Hepatocyte (in vitro differentiated cells): ENCODE results near the gene AXIN1. TPM values are rescaled to one million over a fixed set of nuclear protein-coding genes. Genes with fewer than 3 reads are reported as not detected.
"Not testable (repeated sequence)": the region's sequence is repeated elsewhere in the genome, so short reads cannot be mapped to it uniquely, and the experiment has no call there.

Experiments
- DNase-seq: peaks from one replicate; pipeline ENCODE4 v3.0.0-alpha.2; 2016; ENCODE audit warnings: low spot score
- H2AFZ ChIP-seq: fragments of 200-600 bp; sonication (generic); 2 replicates; pipeline ENCODE4 v1.6.0; 2016; ENCODE audit warnings: antibody characterized with exemption, mild to moderate bottlenecking
- H3K27ac ChIP-seq: fragments of 200-600 bp; sonication (generic); 2 replicates; pipeline ENCODE4 v1.5.1; 2016; ENCODE audit warnings: mild to moderate bottlenecking
- H3K27me3 ChIP-seq: fragments of 200-600 bp; sonication (generic); 2 replicates; pipeline ENCODE4 v1.6.1; 2016
- H3K36me3 ChIP-seq: fragments of 200-600 bp; sonication (generic); replicated peaks from 2 replicates; pipeline ENCODE4 v1.5.1; 2016; ENCODE audit warnings: low read depth; ENCODE audit not compliant: insufficient read depth
- H3K4me1 ChIP-seq: fragments of 200-600 bp; sonication (generic); 2 replicates; pipeline ENCODE4 v1.5.1; 2016; ENCODE audit warnings: mild to moderate bottlenecking, moderate library complexity; ENCODE audit not compliant: insufficient read depth
- H3K4me2 ChIP-seq: fragments of 200-600 bp; sonication (generic); 2 replicates; pipeline ENCODE4 v1.6.0; 2016
- H3K4me3 ChIP-seq: fragments of 200-600 bp; sonication (generic); 2 replicates; pipeline ENCODE4 v1.5.1; 2016; ENCODE audit warnings: mild to moderate bottlenecking
- H3K79me2 ChIP-seq: fragments of 200-600 bp; sonication (generic); 2 replicates; pipeline ENCODE4 v1.6.0; 2017; ENCODE audit warnings: mild to moderate bottlenecking
- H3K9me2 ChIP-seq: fragments of 200-600 bp; sonication (generic); replicated peaks from 2 replicates; pipeline ENCODE4 v1.6.0; 2017; ENCODE audit warnings: mild to moderate bottlenecking; ENCODE audit not compliant: insufficient read depth
- H3K9me3 ChIP-seq: fragments of 200-600 bp; sonication (generic); 2 replicates; pipeline ENCODE4 v1.5.1; 2016; ENCODE audit warnings: low read depth, mild to moderate bottlenecking
- H4K20me1 ChIP-seq: fragments of 200-600 bp; sonication (generic); 2 replicates; pipeline ENCODE4 v1.6.0; 2016; ENCODE audit warnings: mild to moderate bottlenecking; ENCODE audit not compliant: insufficient read depth, poor library complexity, severe bottlenecking
- CTCF ChIP-seq: fragments of 200-600 bp; sonication (generic); IDR thresholded peaks from 2 replicates; pipeline ENCODE4 v1.5.1; 2016; ENCODE audit warnings: antibody characterized with exemption, mild to moderate bottlenecking; ENCODE audit not compliant: poor library complexity
- EZH2 ChIP-seq: fragments of 200-600 bp; sonication (generic); IDR thresholded peaks from 2 replicates; pipeline ENCODE4 v1.6.1; 2016; ENCODE audit warnings: antibody characterized with exemption, mild to moderate bottlenecking, borderline replicate concordance
- EZH2phosphoT487 ChIP-seq: fragments of 200-600 bp; sonication (generic); IDR thresholded peaks from one replicate; pipeline ENCODE4 v1.6.1; 2018; ENCODE audit warnings: antibody characterized with exemption, mild to moderate bottlenecking, low read depth, moderate library complexity; ENCODE audit not compliant: unreplicated experiment, severe bottlenecking
- WGBS: methylation state at CpG from one replicate; pipeline ENCODE4 v1.1.6; 2016; ENCODE audit warnings: low lambda C conversion rate; ENCODE audit errors: missing lambda C conversion rate; 5-methylcytosine and 5-hydroxymethylcytosine counted together
- polyA plus RNA-seq: library from polyadenylated mRNA; unstranded; fragments of >200 nt; fragmentation: Nextera tagmentation; extraction: Ambion mirVana; gene quantifications from 2 replicates; pipeline ENCODE4 v1.2.1, GENCODE V29; 2016
- total RNA-seq: library from RNA; depleted of rRNA; stranded (reverse); fragments of >200 nt; gene quantifications from 2 replicates; pipeline ENCODE4 v1.2.3, GENCODE V29; 2014

AXIN1 gene
- total and polyA plus RNA-seq, 2 experiments from 2014 or later, result 16.1 to 27.2 TPM

DNA sequence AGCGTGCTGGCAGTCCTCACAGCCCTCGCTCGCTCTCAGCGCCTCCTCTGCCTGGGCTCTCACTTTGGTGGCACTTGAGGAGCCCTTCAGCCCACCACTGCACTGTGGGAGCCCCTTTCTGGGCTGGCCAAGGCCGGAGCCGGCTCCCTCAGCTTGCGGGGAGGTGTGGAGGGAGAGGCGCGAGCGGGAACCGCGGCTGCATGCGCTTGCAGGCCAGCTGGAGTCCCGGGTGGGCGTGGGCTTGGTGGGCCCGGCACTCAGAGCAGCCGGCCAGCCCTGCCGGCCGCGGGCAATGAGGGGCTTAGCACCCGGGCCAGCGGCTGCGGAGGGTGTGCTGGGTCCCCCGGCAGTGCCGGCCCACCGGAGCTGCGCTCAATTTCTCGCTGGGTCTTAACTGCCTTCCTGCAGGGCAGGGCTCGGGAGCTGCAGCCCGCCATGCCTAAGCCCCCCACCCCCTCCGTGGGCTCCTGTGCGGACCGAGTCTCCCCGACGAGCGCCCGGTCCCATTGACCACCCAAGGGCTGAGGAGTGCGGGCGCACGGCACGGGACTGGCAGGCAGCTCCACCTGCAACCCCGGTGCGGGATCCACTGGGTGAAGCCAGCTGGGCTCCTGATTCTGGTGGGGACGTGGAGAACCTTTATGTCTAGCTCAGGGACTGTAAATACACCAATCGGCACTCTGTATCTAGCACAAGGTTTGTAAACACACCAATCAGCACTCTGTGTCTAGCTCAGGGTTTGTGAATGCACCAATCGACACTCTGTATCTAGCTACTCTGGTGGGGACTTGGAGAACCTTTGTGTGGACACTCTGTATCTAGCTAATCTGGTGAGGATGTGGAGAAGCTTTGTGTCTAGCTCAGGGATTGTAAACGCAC lies 11.2 kb downstream of the AXIN1 start:
- not testable (repeated sequence) for H3K27ac ChIP-seq, H3K27me3 ChIP-seq, H3K36me3 ChIP-seq, H3K4me2 ChIP-seq, H2AFZ ChIP-seq, H3K9me3 ChIP-seq, H3K9me2 ChIP-seq, DNase-seq, H3K4me3 ChIP-seq, H3K4me1 ChIP-seq
- 95% methylated on average over 25 of the region's 47 CpGs for WGBS
- peaks cover 62% of the 10 kb centered on the region for H4K20me1 ChIP-seq
- peaks cover 97% of the 10 kb centered on the region for H3K79me2 ChIP-seq

GRCh38 chr16:340370-341091 lies 12.0 kb downstream of the AXIN1 start:
- no peak for DNase-seq
- H4K20me1 ChIP-seq, result peaks cover 55% of the 10 kb centered on the region

GRCh38 chr16:339680-340079 lies 12.8 kb downstream of the AXIN1 start:
- no peaks in the 10 kb centered on the region for H3K36me3 ChIP-seq
- no peak overlapping the region for H3K4me2 ChIP-seq
- H2AFZ ChIP-seq, result no peak overlapping the region
- no peak for DNase-seq
- 85% methylated on average over 5 of the region's 5 CpGs for WGBS
- H3K27ac ChIP-seq, result no peak overlapping the region
- no peak for TF ChIP-seq CTCF
- no peak for TF ChIP-seq EZH2
- no peaks in the 10 kb centered on the region for H3K9me3 ChIP-seq
- peaks cover 97% of the 10 kb centered on the region for H3K79me2 ChIP-seq
- H3K4me1 ChIP-seq, result peaks cover 7% of the 10 kb centered on the region
- H3K27me3 ChIP-seq, result no peaks in the 10 kb centered on the region
- peaks cover 52% of the 10 kb centered on the region for H4K20me1 ChIP-seq
- no peak overlapping the region for H3K4me3 ChIP-seq
- H3K9me2 ChIP-seq, result no peaks in the 10 kb centered on the region

More at GRCh38 chr16:340370-341091, 12.0 kb downstream of the AXIN1 start:
- Histone ChIP-seq H3K36me3 (no peaks in the 10 kb centered on the region), H3K27ac (no peak overlapping the region), H3K4me2 (no peak overlapping the region), H2AFZ (no peak overlapping the region), H3K27me3 (no peaks in the 10 kb centered on the region), H3K9me3 (no peaks in the 10 kb centered on the region), H3K4me1 (peaks cover 3% of the 10 kb centered on the region), H3K4me3 (no peak overlapping the region), H3K79me2 (peaks cover 97% of the 10 kb centered on the region), H3K9me2 (no peaks in the 10 kb centered on the region)
- WGBS, result 93% methylated on average over 23 of the region's 23 CpGs
- TF ChIP-seq CTCF (no peak), EZH2 (no peak), EZH2phosphoT487 (no peak)

DNA sequence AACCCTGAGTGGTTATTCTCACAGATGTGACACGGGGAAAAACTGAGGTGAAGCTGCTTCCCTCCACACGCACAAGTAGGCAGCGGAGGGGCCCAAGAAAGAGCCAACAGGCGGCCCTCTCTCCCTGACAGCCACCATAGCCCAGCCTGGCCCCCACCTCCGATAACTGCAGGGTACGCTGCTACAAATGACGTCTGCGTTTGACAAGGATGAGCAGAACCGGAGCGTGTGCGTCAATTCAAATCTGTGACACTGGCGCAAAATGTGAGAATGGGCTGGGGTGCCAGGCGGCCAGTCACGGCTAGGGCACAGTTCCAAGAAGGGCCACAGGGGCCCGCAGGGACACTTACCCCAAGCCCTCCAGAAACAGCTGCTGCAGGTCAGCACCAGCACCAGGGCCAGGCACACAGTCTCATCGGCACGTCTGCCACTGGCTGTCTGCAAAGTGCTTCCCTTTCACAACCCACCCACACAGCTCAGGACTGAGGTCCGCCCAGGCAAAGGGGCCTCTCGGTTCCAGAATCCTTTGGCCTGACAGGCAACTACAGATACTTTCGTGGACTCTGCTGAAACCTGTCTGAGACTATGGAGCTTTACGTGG lies 14.4 kb downstream of the AXIN1 start:
- Histone ChIP-seq H3K9me3 (no peaks in the 10 kb centered on the region), H3K4me3 (no peak overlapping the region), H3K27me3 (no peaks in the 10 kb centered on the region), H3K36me3 (no peaks in the 10 kb centered on the region), H3K9me2 (no peaks in the 10 kb centered on the region), H3K4me2 (no peak overlapping the region), H4K20me1 (peaks cover 37% of the 10 kb centered on the region), H3K27ac (no peak overlapping the region), H3K79me2 (peaks cover 97% of the 10 kb centered on the region), H2AFZ (no peak overlapping the region), H3K4me1 (peaks cover 14% of the 10 kb centered on the region)
- DNase-seq, result no peak
- TF ChIP-seq EZH2phosphoT487 (no peak), EZH2 (no peak), CTCF (no peak)
- WGBS, result 89% methylated on average over 21 of the region's 21 CpGs
